GM13976 (cell line): ENCODE measurements around the gene CD164L2.
A peak's percentile ranks its signal among the peaks of the same experiment; 100 is the strongest.

Experiments
- DNase-seq: peaks from one replicate; pipeline ENCODE4 v3.0.0; 2012; ENCODE audit warnings: low spot score
- CTCF ChIP-seq: IDR thresholded peaks from 2 replicates; pipeline ENCODE4 v1.5.1; 2012; ENCODE audit warnings: borderline replicate concordance, mild to moderate bottlenecking; ENCODE audit not compliant: insufficient read depth; ENCODE audit errors: extremely low read depth, missing control alignments, control extremely low read depth
- in situ Hi-C: fragments of 300-500 bp; cut with MboI; formaldehyde crosslinking; loops from one replicate; pipeline ENCODE4 v1.12.0; 2022; ENCODE audit warnings: low sequenced_read_pairs, mixed read lengths, inconsistent platforms; ENCODE audit not compliant: unreplicated experiment

CD164L2 gene

GRCh38 chr1:27341525-27342252 is 41.4 kb downstream of the CD164L2 start, which contains the start of gene SYTL1:
SYTL1 (plus strand) TSS chr1:27342022; CDS start chr1:27345335, 3,313 bp downstream.
- in situ Hi-C loops: no loop called here
- no peak for TF ChIP-seq CTCF
- DNase-seq: peak; percentile 86

GRCh38 chr1:27339213-27339612 is 43.9 kb downstream of the CD164L2 start:
- in situ Hi-C loops: no loop called here
- no peak for TF ChIP-seq CTCF
- no peak for DNase-seq

- no peak for TF ChIP-seq CTCF
- no peak for DNase-seq
- in situ Hi-C loops: no loop called here
These were observed 44.4 kb downstream of the CD164L2 start for GRCh38 chr1:27338751-27339150.

GRCh38 chr1:27336756-27337155 is 46.4 kb downstream of the CD164L2 start:
- TF ChIP-seq CTCF: no peak
- no peak for DNase-seq
- in situ Hi-C loops: no loop called here

GRCh38 chr1:27335506-27336422 is 47.4 kb downstream of the CD164L2 start:
- no peak for TF ChIP-seq CTCF
- DNase-seq: no peak
- in situ Hi-C loops: no loop called here

GRCh38 chr1:27333717-27334279 is 49.3 kb downstream of the CD164L2 start:
- in situ Hi-C loops: no loop called here
- TF ChIP-seq CTCF: no peak
- no peak for DNase-seq
